ENCODE results near the gene NTN4.
"Not testable (repeated sequence)": the region's sequence is repeated elsewhere in the genome, so short reads cannot be mapped to it uniquely, and the experiment has no call there.

The NTN4 gene

GRCh38 chr12:95834572-95834971 lies 44.0 kb upstream of the NTN4 start:
- Mint-ChIP-seq H3K4me3 (no peak overlapping the region), H3K27ac (no peak overlapping the region), H3K4me1 (peaks cover 14% of the 10 kb centered on the region), H3K9me3 (no peaks in the 10 kb centered on the region), H3K36me3 (ENCODE audit: low read depth) (no peaks in the 10 kb centered on the region), H3K27me3 (ENCODE audit: low read depth) (peaks cover 11% of the 10 kb centered on the region)
- TF ChIP-seq, protein P1, sequence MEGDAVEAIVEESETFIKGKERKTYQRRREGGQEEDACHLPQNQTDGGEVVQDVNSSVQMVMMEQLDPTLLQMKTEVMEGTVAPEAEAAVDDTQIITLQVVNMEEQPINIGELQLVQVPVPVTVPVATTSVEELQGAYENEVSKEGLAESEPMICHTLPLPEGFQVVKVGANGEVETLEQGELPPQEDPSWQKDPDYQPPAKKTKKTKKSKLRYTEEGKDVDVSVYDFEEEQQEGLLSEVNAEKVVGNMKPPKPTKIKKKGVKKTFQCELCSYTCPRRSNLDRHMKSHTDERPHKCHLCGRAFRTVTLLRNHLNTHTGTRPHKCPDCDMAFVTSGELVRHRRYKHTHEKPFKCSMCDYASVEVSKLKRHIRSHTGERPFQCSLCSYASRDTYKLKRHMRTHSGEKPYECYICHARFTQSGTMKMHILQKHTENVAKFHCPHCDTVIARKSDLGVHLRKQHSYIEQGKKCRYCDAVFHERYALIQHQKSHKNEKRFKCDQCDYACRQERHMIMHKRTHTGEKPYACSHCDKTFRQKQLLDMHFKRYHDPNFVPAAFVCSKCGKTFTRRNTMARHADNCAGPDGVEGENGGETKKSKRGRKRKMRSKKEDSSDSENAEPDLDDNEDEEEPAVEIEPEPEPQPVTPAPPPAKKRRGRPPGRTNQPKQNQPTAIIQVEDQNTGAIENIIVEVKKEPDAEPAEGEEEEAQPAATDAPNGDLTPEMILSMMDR (IDR thresholded peaks at IDR 0.05; ENCODE audit: unreplicated experiment in 3 of 3): no peak

- TF ChIP-seq, protein P1 (IDR thresholded peaks at IDR 0.05; ENCODE audit: unreplicated experiment in 3 of 3): no peak
- H3K4me1 Mint-ChIP-seq: no peaks in the 10 kb centered on the region
- H3K4me3 Mint-ChIP-seq: no peak overlapping the region
- no peaks in the 10 kb centered on the region for H3K36me3 Mint-ChIP-seq (ENCODE audit: low read depth)
- H3K27ac Mint-ChIP-seq: no peak overlapping the region
- H3K27me3 Mint-ChIP-seq (ENCODE audit: low read depth): peaks cover 3% of the 10 kb centered on the region
- no peaks in the 10 kb centered on the region for H3K9me3 Mint-ChIP-seq
Measured at GRCh38 chr12:95830335-95831089, 39.9 kb upstream of the NTN4 start.

DNA sequence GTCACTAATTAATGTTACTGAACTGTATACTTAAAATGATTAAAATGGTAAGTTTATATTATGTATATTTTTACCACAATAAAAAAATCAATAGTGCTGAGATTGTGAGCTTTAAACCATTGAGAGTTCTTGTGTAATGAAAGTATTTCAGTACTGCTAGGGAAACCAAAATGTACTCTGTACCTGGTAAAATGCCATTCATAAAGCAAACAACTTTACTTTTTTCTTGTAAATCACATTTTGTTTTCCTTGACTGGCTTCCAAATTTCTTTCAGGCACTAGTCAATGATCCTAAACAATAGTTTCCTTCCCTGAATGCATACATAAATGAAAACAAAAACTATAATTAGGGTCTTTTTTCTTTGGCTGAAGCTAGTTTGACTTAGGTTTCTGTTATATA lies 38.8 kb upstream of the NTN4 start:
- Mint-ChIP-seq H3K4me1 (no peaks in the 10 kb centered on the region), H3K27me3 (ENCODE audit: low read depth) (no peaks in the 10 kb centered on the region), H3K9me3 (no peaks in the 10 kb centered on the region), H3K4me3 (no peak overlapping the region), H3K36me3 (ENCODE audit: low read depth) (no peaks in the 10 kb centered on the region), H3K27ac (no peak overlapping the region)
- TF ChIP-seq, protein P1 (IDR thresholded peaks at IDR 0.05; ENCODE audit: unreplicated experiment in 3 of 3): no peak

- Mint-ChIP-seq H3K36me3 (ENCODE audit: low read depth) (no peaks in the 10 kb centered on the region), H3K9me3 (no peaks in the 10 kb centered on the region), H3K27me3 (ENCODE audit: low read depth) (peaks cover 6% of the 10 kb centered on the region), H3K4me3 (no peak overlapping the region), H3K4me1 (no peaks in the 10 kb centered on the region), H3K27ac (no peak overlapping the region)
- TF ChIP-seq, protein P1 (IDR thresholded peaks at IDR 0.05; ENCODE audit: unreplicated experiment in 3 of 3): peak; percentile 57 to 63 (median 62)
Measured at GRCh38 chr12:95820096-95820703, 29.6 kb upstream of the NTN4 start.

DNA sequence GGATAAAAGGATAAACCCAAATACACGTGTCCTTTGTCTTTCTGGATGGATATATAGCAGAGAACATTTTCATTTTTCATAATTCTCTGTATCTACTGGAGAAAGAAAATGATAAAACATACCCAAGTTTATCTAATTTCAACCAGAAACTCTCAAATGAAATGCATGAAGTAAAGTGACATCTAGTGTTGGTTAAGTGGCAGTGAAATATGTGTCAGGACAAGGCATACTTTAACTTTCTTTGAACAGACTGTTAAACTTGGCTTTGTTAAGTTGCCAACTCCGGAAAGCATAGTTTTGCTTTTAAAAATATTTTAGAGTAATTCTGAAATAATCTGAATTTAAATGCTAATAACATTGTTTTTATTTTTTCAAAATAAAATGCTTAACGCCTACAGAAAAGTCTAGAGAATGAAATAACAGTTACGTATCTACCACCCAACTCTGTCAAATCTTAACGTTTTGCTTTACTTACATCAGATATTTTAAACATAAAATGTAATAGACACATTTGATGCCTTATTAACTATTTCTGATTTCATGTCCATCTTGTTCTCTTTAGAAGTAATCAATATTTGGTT lies 25.2 kb upstream of the NTN4 start:
- no peaks in the 10 kb centered on the region for H3K9me3 Mint-ChIP-seq

GRCh38 chr12:95812155-95812554 lies 21.6 kb upstream of the NTN4 start:
- H3K27ac Mint-ChIP-seq; H3K9me3 Mint-ChIP-seq; H3K36me3 Mint-ChIP-seq (ENCODE audit: low read depth); H3K4me1 Mint-ChIP-seq; H3K4me3 Mint-ChIP-seq: not testable (repeated sequence)
- peaks cover 18% of the 10 kb centered on the region for H3K27me3 Mint-ChIP-seq (ENCODE audit: low read depth)

More for the DNA sequence above, 25.2 kb upstream of the NTN4 start:
- no peak overlapping the region for H3K4me3 Mint-ChIP-seq
- H3K27ac Mint-ChIP-seq: no peak overlapping the region
- peaks cover 18% of the 10 kb centered on the region for H3K27me3 Mint-ChIP-seq (ENCODE audit: low read depth)
- H3K4me1 Mint-ChIP-seq: no peaks in the 10 kb centered on the region
- TF ChIP-seq, protein P1 (IDR thresholded peaks at IDR 0.05; ENCODE audit: unreplicated experiment in 3 of 3): peak; percentile 63 to 86 (median 70)
- H3K36me3 Mint-ChIP-seq (ENCODE audit: low read depth): no peaks in the 10 kb centered on the region
